ENCODE measurements around the gene PCDHGA2.
"Not testable (repeated sequence)": the region's sequence is repeated elsewhere in the genome, so short reads cannot be mapped to it uniquely, and the experiment has no call there.

PCDHGA2 gene

GRCh38 chr5:141338538-141339306 is at the start of gene PCDHGA2:
PCDHGA2 (plus strand) TSS chr5:141338760.
- peak; percentile 23 for TF ChIP-seq CTCF (IDR thresholded peaks at IDR 0.05; ENCODE audit: insufficient read depth, low read depth, low read length, missing control alignments)
- peak; percentile 53 for DNase-seq (ENCODE audit: low read depth)
- H3K4me3 ChIP-seq (ENCODE audit: low read depth, low read length): no peak within 1 kb of the TSS

GRCh38 chr5:141298376-141298775 is 40.2 kb upstream of the PCDHGA2 start:
- no peak for DNase-seq (ENCODE audit: low read depth)
- H3K4me3 ChIP-seq (ENCODE audit: low read depth, low read length): no peak overlapping the region
- TF ChIP-seq CTCF (IDR thresholded peaks at IDR 0.05; ENCODE audit: insufficient read depth, low read depth, low read length, missing control alignments): no peak

GRCh38 chr5:141303756-141304155 is 34.8 kb upstream of the PCDHGA2 start, which contains the start of gene SLC25A2:
SLC25A2 (minus strand) TSS chr5:141304049; CDS start chr5:141303865, 184 bp downstream.
- TF ChIP-seq CTCF (IDR thresholded peaks at IDR 0.05; ENCODE audit: insufficient read depth, low read depth, low read length, missing control alignments): no peak
- no peak for DNase-seq (ENCODE audit: low read depth)
- H3K4me3 ChIP-seq (ENCODE audit: low read depth, low read length): no peak within 1 kb of the TSS

DNA sequence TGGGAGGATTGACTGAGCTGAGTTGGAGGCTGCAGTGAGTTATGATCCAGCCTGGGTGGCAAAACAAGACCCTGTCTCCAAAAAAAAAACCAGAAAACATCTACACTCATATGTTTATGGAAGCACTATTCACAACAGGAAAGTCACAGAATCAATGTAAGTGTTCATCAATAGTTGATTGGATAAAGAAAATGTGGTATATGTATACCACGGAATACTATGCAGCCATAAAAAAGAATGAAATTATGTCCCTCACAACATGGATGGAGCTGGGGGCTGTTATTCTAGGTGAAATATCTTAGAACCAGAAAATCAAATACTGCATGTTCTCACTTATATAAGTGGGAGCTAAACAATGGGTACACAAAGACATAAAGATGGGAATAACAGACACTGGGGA is 31.9 kb upstream of the PCDHGA2 start:
- H3K4me3 ChIP-seq (ENCODE audit: low read depth, low read length): no peak overlapping the region
- DNase-seq (ENCODE audit: low read depth): no peak

DNA sequence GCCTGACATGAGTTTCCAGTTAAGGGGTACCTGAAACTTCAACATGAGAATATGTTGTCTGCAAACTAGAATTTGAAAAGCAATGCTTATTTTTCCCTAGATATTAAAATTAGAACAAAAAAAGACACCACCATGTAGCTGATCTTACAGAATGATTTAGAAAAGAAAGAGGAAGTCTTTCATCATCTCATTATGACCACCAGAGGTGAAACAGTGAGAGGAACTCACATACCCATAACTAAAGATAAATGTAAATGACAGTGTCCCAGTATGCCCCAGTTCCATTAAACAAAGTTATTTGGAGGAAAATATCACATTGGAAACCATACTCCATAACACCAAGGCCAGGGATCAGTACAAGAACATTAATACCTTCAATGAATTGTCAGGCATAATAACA is 24.8 kb upstream of the PCDHGA2 start:
- no peak for DNase-seq (ENCODE audit: low read depth)
- H3K4me3 ChIP-seq (ENCODE audit: low read depth, low read length): no peak overlapping the region
- TF ChIP-seq CTCF (IDR thresholded peaks at IDR 0.05; ENCODE audit: insufficient read depth, low read depth, low read length, missing control alignments): no peak

More for the DNA sequence above, 31.9 kb upstream of the PCDHGA2 start:
- no peak for TF ChIP-seq CTCF (IDR thresholded peaks at IDR 0.05; ENCODE audit: insufficient read depth, low read depth, low read length, missing control alignments)

- H3K4me3 ChIP-seq (ENCODE audit: low read depth, low read length); DNase-seq (ENCODE audit: low read depth): not testable (repeated sequence)
These were observed 21.6 kb upstream of the PCDHGA2 start for GRCh38 chr5:141316963-141317362.

DNA sequence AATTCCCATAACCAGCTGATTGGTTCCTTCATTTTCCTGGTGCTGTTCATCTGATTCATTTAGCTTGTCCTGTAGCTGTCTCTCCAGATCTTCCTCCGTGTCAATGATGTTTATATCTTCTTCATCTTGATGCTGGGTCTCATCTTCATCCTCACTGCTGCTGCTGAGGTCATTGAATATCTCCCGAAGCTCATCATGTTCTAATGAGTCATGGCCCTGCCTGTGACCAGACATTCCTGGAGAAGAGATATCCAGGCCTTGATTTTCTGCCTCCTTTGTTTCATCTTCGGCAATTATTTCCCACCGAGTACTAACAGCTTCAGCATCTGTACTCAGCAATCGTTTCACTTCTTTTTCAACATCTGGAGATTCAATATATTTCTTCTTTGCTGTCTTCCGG is 19.4 kb upstream of the PCDHGA2 start:
- H3K4me3 ChIP-seq (ENCODE audit: low read depth, low read length): no peak overlapping the region
- DNase-seq (ENCODE audit: low read depth): no peak
- TF ChIP-seq CTCF (IDR thresholded peaks at IDR 0.05; ENCODE audit: insufficient read depth, low read depth, low read length, missing control alignments): no peak

Measured in GM12865 (cell line).